Neutrophil (primary cell): ENCODE measurements around the gene SOX9.

Experiments
- H3K27ac ChIP-seq: fragments of 200-600 bp; sonication (generic); 2 replicates; pipeline ENCODE4 v1.5.1; 2016; ENCODE audit warnings: mild to moderate bottlenecking, moderate library complexity
- H3K27me3 ChIP-seq: fragments of 200-600 bp; sonication (generic); 2 replicates; pipeline ENCODE4 v1.6.0; 2016; ENCODE audit warnings: mild to moderate bottlenecking
- H3K36me3 ChIP-seq: fragments of 200-600 bp; sonication (generic); 2 replicates; pipeline ENCODE4 v1.5.1; 2017
- H3K4me1 ChIP-seq, 2 experiments: fragments of 200-600 bp in 1 of 2; sonication (generic) in 1 of 2; 1 replicate in 1 of 2; 2 replicates in 1 of 2; pipeline versions ENCODE4 v1.5.1 to v1.6.1; 2013 to 2016; ENCODE audit warnings: low read depth in 1 of 2, low read length in 1 of 2, mild to moderate bottlenecking in 1 of 2, moderate library complexity in 1 of 2; ENCODE audit not compliant: control insufficient read depth in 1 of 2, insufficient read depth in 1 of 2
- H3K4me3 ChIP-seq, 2 experiments: fragments of 200-600 bp in 1 of 2; sonication (generic) in 1 of 2; 1 replicate in 1 of 2; 2 replicates in 1 of 2; pipeline ENCODE4 v1.5.1; 2013 to 2016; ENCODE audit warnings: low read depth in 1 of 2, low read length in 1 of 2, mild to moderate bottlenecking in 1 of 2, moderate library complexity in 1 of 2
- H3K9me3 ChIP-seq: fragments of 200-600 bp; sonication (generic); 2 replicates; pipeline ENCODE4 v1.5.1; 2016
- CTCF ChIP-seq: fragments of 200-600 bp; sonication (generic); IDR thresholded peaks from 2 replicates; pipeline ENCODE4 v1.5.1; 2016; ENCODE audit warnings: antibody characterized with exemption

The SOX9 gene

GRCh38 chr17:72117535-72118334 is 3.1 kb upstream of the SOX9 start:
- TF ChIP-seq CTCF = no peak
- Histone ChIP-seq H3K27ac (no peak overlapping the region), H3K4me1 (no peaks in the 10 kb centered on the region), H3K9me3 (no peaks in the 10 kb centered on the region), H3K4me3 (no peak overlapping the region), H3K36me3 (no peaks in the 10 kb centered on the region), H3K27me3 (peaks cover 100% of the 10 kb centered on the region)

- H3K27me3 ChIP-seq = peaks cover 100% of the 10 kb centered on the region
Observed at GRCh38 chr17:72118335-72119076, 2.3 kb upstream of the SOX9 start.

GRCh38 chr17:72119077-72119872 is 1.5 kb upstream of the SOX9 start:
- Histone ChIP-seq H3K36me3 (no peaks in the 10 kb centered on the region), H3K4me3 (no peak overlapping the region), H3K27me3 (peaks cover 100% of the 10 kb centered on the region), H3K27ac (no peak overlapping the region), H3K4me1 (no peaks in the 10 kb centered on the region), H3K9me3 (no peaks in the 10 kb centered on the region)
- TF ChIP-seq CTCF = no peak

More at GRCh38 chr17:72118335-72119076, 2.3 kb upstream of the SOX9 start:
- Histone ChIP-seq H3K27ac (no peak overlapping the region), H3K36me3 (no peaks in the 10 kb centered on the region), H3K4me3 (no peak overlapping the region), H3K9me3 (no peaks in the 10 kb centered on the region), H3K4me1 (no peaks in the 10 kb centered on the region)
- peak; percentile 23 for TF ChIP-seq CTCF

- peaks cover 100% of the 10 kb centered on the region for H3K27me3 ChIP-seq
- TF ChIP-seq CTCF = no peak
- no peak overlapping the region for H3K27ac ChIP-seq
- no peaks in the 10 kb centered on the region for H3K36me3 ChIP-seq
- no peaks in the 10 kb centered on the region for H3K9me3 ChIP-seq
- H3K4me1 ChIP-seq = no peaks in the 10 kb centered on the region
- H3K4me3 ChIP-seq = no peak overlapping the region
Observed at GRCh38 chr17:72119873-72120641, 763 bp upstream of the SOX9 start.
